GM18867 (cell line): ENCODE results near the gene TWSG1.
"Not testable (repeated sequence)": the region's sequence is repeated elsewhere in the genome, so short reads cannot be mapped to it uniquely, and the experiment has no call there.

Experiments
- ATAC-seq: cut with Tn5 transposase; IDR thresholded peaks from one replicate; pipeline ENCODE4 v1.9.1; 2021; ENCODE audit warnings: mild to moderate bottlenecking, moderate library complexity; ENCODE audit not compliant: unreplicated experiment

Gene TWSG1

GRCh38 chr18:9422816-9423519 lies 88.4 kb downstream of the TWSG1 start:
- no peak for ATAC-seq

GRCh38 chr18:9423648-9424047 lies 89.1 kb downstream of the TWSG1 start:
- not testable (repeated sequence) for ATAC-seq

- ATAC-seq: not testable (repeated sequence)
Measured at GRCh38 chr18:9424235-9424634, 89.7 kb downstream of the TWSG1 start.

- ATAC-seq: no peak
Measured at GRCh38 chr18:9426753-9427152, 92.2 kb downstream of the TWSG1 start.

GRCh38 chr18:9428301-9428706 lies 93.7 kb downstream of the TWSG1 start:
- no peak for ATAC-seq

- ATAC-seq: no peak
Measured at GRCh38 chr18:9428862-9429661, 94.5 kb downstream of the TWSG1 start.

GRCh38 chr18:9429662-9429993 lies 95.1 kb downstream of the TWSG1 start:
- ATAC-seq: no peak

- not testable (repeated sequence) for ATAC-seq
Measured at GRCh38 chr18:9430315-9430714, 95.7 kb downstream of the TWSG1 start.

GRCh38 chr18:9431296-9431695 lies 96.7 kb downstream of the TWSG1 start:
- no peak for ATAC-seq

GRCh38 chr18:9433122-9433521 lies 98.5 kb downstream of the TWSG1 start:
- ATAC-seq: not testable (repeated sequence)

GRCh38 chr18:9433671-9434121 lies 99.1 kb downstream of the TWSG1 start:
- no peak for ATAC-seq

- no peak for ATAC-seq
Measured at GRCh38 chr18:9434122-9434701, 99.6 kb downstream of the TWSG1 start.

GRCh38 chr18:9435041-9435440 lies 100.5 kb downstream of the TWSG1 start:
- ATAC-seq: no peak

- no peak for ATAC-seq
Measured at GRCh38 chr18:9436206-9436929, 101.8 kb downstream of the TWSG1 start.

- no peak for ATAC-seq
Measured at GRCh38 chr18:9437021-9437437, 102.5 kb downstream of the TWSG1 start.

GRCh38 chr18:9437672-9438071 lies 103.1 kb downstream of the TWSG1 start:
- no peak for ATAC-seq

- ATAC-seq: no peak
Measured at GRCh38 chr18:9441061-9441460, 106.5 kb downstream of the TWSG1 start.

- ATAC-seq: no peak
Measured at GRCh38 chr18:9444549-9444948, 110.0 kb downstream of the TWSG1 start.

- no peak for ATAC-seq
Measured at GRCh38 chr18:9446839-9447238, 112.3 kb downstream of the TWSG1 start.

- no peak for ATAC-seq
Measured at GRCh38 chr18:9447334-9447733, 112.8 kb downstream of the TWSG1 start.
